Lung (tissue), 12 donors: ENCODE data around the gene PLXNA2. TPM values are rescaled to one million over a fixed set of nuclear protein-coding genes. Genes with fewer than 3 reads are reported as not detected.
A peak's percentile ranks its signal among the peaks of the same experiment; 100 is the strongest.

Source experiments
- ATAC-seq: fragments of 200-7000 bp; cut with Tn5 transposase; one replicate; pipeline ENCODE4 v1.9.1; 2020; ENCODE audit warnings: moderate number of reproducible peaks; ENCODE audit not compliant: insufficient read depth, low FRiP score
- DNase-seq, 3 donors: peaks; one replicate each; pipeline ENCODE4 v3.0.0-alpha.2; 2013 to 2017
- H3K27ac ChIP-seq, 2 donors: one replicate each; pipeline ENCODE4 v1.5.1; 2013; ENCODE audit warnings: mild to moderate bottlenecking in 2 of 2, moderate library complexity in 2 of 2, control low read depth in 1 of 2, inconsistent platforms in 1 of 2, low read depth in 1 of 2, low read length in 1 of 2
- H3K27me3 ChIP-seq, 3 donors: one replicate each; pipeline ENCODE4 v1.5.1; 2013; ENCODE audit warnings: low read length in 2 of 3; ENCODE audit not compliant: control insufficient read depth in 3 of 3, insufficient read depth in 3 of 3
- H3K36me3 ChIP-seq, 4 donors: one replicate each; pipeline ENCODE4 v1.5.1; 2013; ENCODE audit warnings: low read length in 4 of 4, mild to moderate bottlenecking in 1 of 4, moderate library complexity in 1 of 4; ENCODE audit not compliant: control insufficient read depth in 4 of 4, insufficient read depth in 4 of 4
- H3K4me1 ChIP-seq, 5 donors: one replicate each; pipeline ENCODE4 v1.5.1; 2013; ENCODE audit warnings: low read length in 5 of 5, mild to moderate bottlenecking in 2 of 5, moderate library complexity in 1 of 5; ENCODE audit not compliant: control insufficient read depth in 5 of 5, insufficient read depth in 5 of 5
- H3K4me3 ChIP-seq: one replicate; pipeline ENCODE4 v1.5.1; 2013; ENCODE audit warnings: mild to moderate bottlenecking, control low read depth, moderate library complexity
- H3K9ac ChIP-seq, 2 donors: one replicate each; pipeline ENCODE4 v1.5.1; 2013; ENCODE audit warnings: low read length in 2 of 2, control low read depth in 1 of 2; ENCODE audit not compliant: insufficient read depth in 1 of 2
- H3K9me3 ChIP-seq, 4 donors: one replicate each; pipeline ENCODE4 v1.5.1; 2013; ENCODE audit warnings: low read length in 3 of 4, mild to moderate bottlenecking in 1 of 4, moderate library complexity in 1 of 4; ENCODE audit not compliant: control insufficient read depth in 4 of 4, insufficient read depth in 3 of 4
- CTCF ChIP-seq: IDR thresholded peaks from 2 replicates; pipeline ENCODE4 v1.5.1; 2012; ENCODE audit warnings: mild to moderate bottlenecking; ENCODE audit errors: control extremely low read depth, extremely low read depth
- WGBS, 2 donors: extraction: QIAGEN DNeasy Blood & Tissue Kit; methylation state at CpG; one replicate each; pipeline ENCODE4 v1.1.7; 2013; 5-methylcytosine and 5-hydroxymethylcytosine counted together
- polyA plus RNA-seq, 2 donors: library from polyadenylated mRNA; stranded (reverse); fragments of 200-250 nt; gene quantifications; one replicate each; pipeline ENCODE4 v1.2.1, GENCODE V29; 2013
- total RNA-seq, 2 donors: library from RNA; depleted of rRNA in 1 of 2; stranded (reverse); fragments of >200 nt in 1 of 2; gene quantifications; one replicate each; pipeline ENCODE4 v1.2.1, GENCODE V29; 2014 to 2021
- donor health status: control.
- donor health status: control.
- donor health status: Bipolar disorder and iron deficiency.
- donor health status: healthy.
- donor health status: DM: yes; HTN: yes; CAD: no.

Gene PLXNA2
- total and polyA plus RNA-seq, 4 donors = 13.2 to 118 (median 32.6) TPM

- H3K9me3 ChIP-seq = no peaks in the 10 kb centered on the region
- 77 to 87% methylated on average over 12 of the region's 12 CpGs for WGBS, 2 donors
- DNase-seq (no peak), ATAC-seq (no peak)
- H3K9ac ChIP-seq = no peak overlapping the region
- H3K36me3 ChIP-seq = peaks cover 0 to 24% (median 18%) of the 10 kb centered on the region in 4 donors
- H3K27me3 ChIP-seq = no peaks in the 10 kb centered on the region
- H3K4me3 ChIP-seq = no peak overlapping the region
- no peak for TF ChIP-seq CTCF
- peaks cover 4 to 59% (median 36%) of the 10 kb centered on the region in 5 donors for H3K4me1 ChIP-seq
- H3K27ac ChIP-seq = peak overlapping the region; percentile 39 to 79
Observed at GRCh38 chr1:208218237-208219097, 25.7 kb downstream of the PLXNA2 start.

- WGBS, 2 donors = 80 to 84% methylated on average over 10 of the region's 10 CpGs
- peak overlapping the region in 1 of 2 donors; percentile 65 for H3K27ac ChIP-seq
- no peak for ATAC-seq
- H3K4me3 ChIP-seq = no peak overlapping the region
- H3K36me3 ChIP-seq = peaks cover 0 to 24% (median 18%) of the 10 kb centered on the region in 4 donors
- H3K9me3 ChIP-seq = no peaks in the 10 kb centered on the region
- H3K4me1 ChIP-seq = peaks cover 4 to 57% (median 36%) of the 10 kb centered on the region in 5 donors
- no peak overlapping the region for H3K9ac ChIP-seq
- no peak for TF ChIP-seq CTCF
- DNase-seq = no peak
- no peaks in the 10 kb centered on the region for H3K27me3 ChIP-seq
Observed at GRCh38 chr1:208217781-208218180, 26.4 kb downstream of the PLXNA2 start.

- Histone ChIP-seq H3K36me3 (peaks cover 0 to 27% (median 19%) of the 10 kb centered on the region in 4 donors), H3K9ac (no peak overlapping the region), H3K9me3 (no peaks in the 10 kb centered on the region), H3K4me3 (no peak overlapping the region), H3K4me1 (peaks cover 4 to 57% (median 32%) of the 10 kb centered on the region in 5 donors), H3K27me3 (no peaks in the 10 kb centered on the region), H3K27ac (peak overlapping the region in 1 of 2 donors; percentile 30)
- DNase-seq (no peak), ATAC-seq (no peak)
- 97% methylated on average over 16 of the region's 16 CpGs for WGBS, 2 donors
- TF ChIP-seq CTCF = no peak
Observed at GRCh38 chr1:208216806-208217205, 27.4 kb downstream of the PLXNA2 start.
